GM21390 (cell line): ENCODE results near the gene DPH6.

Experiments
- ATAC-seq: cut with Tn5 transposase; IDR thresholded peaks from one replicate; pipeline ENCODE4 v1.9.1; 2021; ENCODE audit not compliant: unreplicated experiment

DPH6 gene

GRCh38 chr15:35487417-35487816, 58.5 kb downstream of the DPH6 start:
- no peak for ATAC-seq

GRCh38 chr15:35486296-35486695, 59.7 kb downstream of the DPH6 start:
- ATAC-seq, result no peak

- no peak for ATAC-seq
Measured at GRCh38 chr15:35485411-35485810, 60.6 kb downstream of the DPH6 start.

- no peak for ATAC-seq
Measured at GRCh38 chr15:35484231-35484945, 61.6 kb downstream of the DPH6 start.

- no peak for ATAC-seq
Measured at GRCh38 chr15:35481992-35482391, 64.0 kb downstream of the DPH6 start.

GRCh38 chr15:35481064-35481463, 64.9 kb downstream of the DPH6 start:
- no peak for ATAC-seq

GRCh38 chr15:35479423-35479822, 66.5 kb downstream of the DPH6 start:
- no peak for ATAC-seq

GRCh38 chr15:35477312-35478262, 68.4 kb downstream of the DPH6 start:
- no peak for ATAC-seq

- ATAC-seq, result no peak
Measured at GRCh38 chr15:35471024-35471423, 74.9 kb downstream of the DPH6 start.

GRCh38 chr15:35470441-35470840, 75.5 kb downstream of the DPH6 start:
- ATAC-seq, result no peak

GRCh38 chr15:35466476-35466875, 79.5 kb downstream of the DPH6 start:
- ATAC-seq, result no peak

GRCh38 chr15:35465783-35466182, 80.2 kb downstream of the DPH6 start:
- ATAC-seq, result no peak

GRCh38 chr15:35460616-35461015, 85.3 kb downstream of the DPH6 start:
- ATAC-seq, result no peak

GRCh38 chr15:35458176-35458856, 87.6 kb downstream of the DPH6 start:
- no peak for ATAC-seq

GRCh38 chr15:35455201-35455600, 90.8 kb downstream of the DPH6 start:
- ATAC-seq, result no peak

GRCh38 chr15:35450492-35450891, 95.5 kb downstream of the DPH6 start:
- ATAC-seq, result no peak

GRCh38 chr15:35448294-35448693, 97.7 kb downstream of the DPH6 start:
- no peak for ATAC-seq

GRCh38 chr15:35445891-35446290, 100.1 kb downstream of the DPH6 start:
- ATAC-seq, result no peak

GRCh38 chr15:35444557-35445204, 101.3 kb downstream of the DPH6 start:
- no peak for ATAC-seq

- ATAC-seq, result no peak
Measured at GRCh38 chr15:35443376-35443775, 102.6 kb downstream of the DPH6 start.

- no peak for ATAC-seq
Measured at GRCh38 chr15:35442742-35443141, 103.2 kb downstream of the DPH6 start.
